A549 (cell line): ENCODE results near the gene MEF2A. TPM values are rescaled to one million over a fixed set of nuclear protein-coding genes. Genes with fewer than 3 reads are reported as not detected.

ENCODE experiments used
- ATAC-seq, 2 experiments: fragments of 200-7000 bp in 1 of 2; fragments of >200 bp in 1 of 2; cut with Nextera tagmentation in 1 of 2; cut with Tn5 transposase in 1 of 2; 3 replicates each; pipeline versions ENCODE4 v1.8.0 to v1.9.1; 2018 to 2020; ENCODE audit warnings: mild to moderate bottlenecking in 1 of 2, moderate library complexity in 1 of 2
- CTCF ChIA-PET: fragments of 300-600 bp; sonication (Branson Sonifier 250); formaldehyde crosslinking; extraction: SDS; loops from one replicate; lab custom pipeline; 2021; ENCODE audit warnings: antibody characterized with exemption, inconsistent platforms; lab: Yijun Ruan, JAX
- POLR2A ChIA-PET: fragments of 350-600 bp; formaldehyde crosslinking; extraction: SDS; loops from one replicate; lab custom pipeline; 2021; ENCODE audit warnings: antibody characterized with exemption, inconsistent platforms; lab: Yijun Ruan, JAX
- DNase-seq, 2 experiments: peaks; one replicate each; pipeline versions ENCODE4 v3.0.0 to v3.0.0-alpha.2; 2011 to 2016; ENCODE audit warnings: low read depth in 1 of 2, low spot score in 1 of 2
- FAIRE-seq: peaks from 2 replicates; lab custom pipeline; 2011; peaks lifted over from hg19 to GRCh38; lab: Jason Lieb, UNC
- H3K27ac ChIP-seq, 2 experiments: fragments of >200 bp; sonication (Bioruptor Twin); formaldehyde crosslinking; 3 replicates each; pipeline ENCODE4 v1.5.1; 2016 to 2017
- H3K4me1 ChIP-seq: fragments of >200 bp; sonication (Bioruptor Twin); formaldehyde crosslinking; 3 replicates; pipeline ENCODE4 v1.6.1; 2016
- H3K4me2 ChIP-seq: fragments of >200 bp; sonication (Bioruptor Twin); formaldehyde crosslinking; 3 replicates; pipeline ENCODE4 v1.6.1; 2016
- H3K4me3 ChIP-seq: fragments of >200 bp; sonication (Bioruptor Twin); formaldehyde crosslinking; 3 replicates; pipeline ENCODE4 v1.5.1; 2016
- H3K9me3 ChIP-seq: fragments of >200 bp; sonication (Bioruptor Twin); formaldehyde crosslinking; 3 replicates; pipeline ENCODE4 v1.6.1; 2016
- BHLHE40 ChIP-seq: IDR thresholded peaks from 2 replicates; pipeline ENCODE4 v1.6.1; 2012; ENCODE audit warnings: low read depth, low read length, inconsistent platforms
- CBX8 ChIP-seq: fragments of 200-600 bp; sonication (generic); IDR thresholded peaks from 2 replicates; pipeline ENCODE4 v1.6.1; 2016
- CHD4 ChIP-seq: fragments of 200-600 bp; sonication (generic); IDR thresholded peaks from 2 replicates; pipeline ENCODE4 v1.6.1; 2016; ENCODE audit warnings: antibody characterized with exemption, mild to moderate bottlenecking, borderline replicate concordance
- EHMT2 ChIP-seq: fragments of 200-600 bp; sonication (generic); IDR thresholded peaks from 2 replicates; pipeline ENCODE4 v1.6.1; 2016; ENCODE audit warnings: antibody characterized with exemption, low read depth, mild to moderate bottlenecking, moderate library complexity
- FOXS1 ChIP-seq: fragments of 250-450 bp; sonication (Bioruptor Pico); IDR thresholded peaks from 2 replicates; pipeline ENCODE4 v1.5.0; 2020; ENCODE audit warnings: mild to moderate bottlenecking, moderate library complexity
- MYC ChIP-seq: IDR thresholded peaks from 2 replicates; pipeline ENCODE4 v1.6.1; 2012; ENCODE audit warnings: mild to moderate bottlenecking, inconsistent platforms, low read length, improper control_type of control experiment, borderline replicate concordance
- NFE2L2 ChIP-seq: fragments of 150-350 bp; conservative IDR thresholded peaks from 2 replicates; pipeline ENCODE4 v1.6.1; 2014; ENCODE audit warnings: low read length
- POLR2AphosphoS2 ChIP-seq: conservative IDR thresholded peaks from 2 replicates; pipeline ENCODE4 v1.6.1; 2012; ENCODE audit warnings: low read length, improper control_type of control experiment, inconsistent platforms
- RAD21 ChIP-seq, 2 experiments: fragments of >200 bp in 1 of 2; sonication (Bioruptor Twin) in 1 of 2; formaldehyde crosslinking in 1 of 2; IDR thresholded peaks in 1 of 2; conservative IDR thresholded peaks in 1 of 2; 2 replicates in 1 of 2; 3 replicates in 1 of 2; pipeline ENCODE4 v1.6.1; 2012 to 2018; ENCODE audit warnings: inconsistent platforms in 1 of 2
- RARB ChIP-seq: fragments of 250-450 bp; sonication (Bioruptor Pico); IDR thresholded peaks from 2 replicates; pipeline ENCODE4 v1.8.0; 2021; ENCODE audit warnings: mild to moderate bottlenecking, moderate library complexity
- RFX5 ChIP-seq: fragments of 450-650 bp; IDR thresholded peaks from 2 replicates; pipeline ENCODE4 v1.7.1; 2014; ENCODE audit warnings: antibody characterized with exemption, mild to moderate bottlenecking, moderate library complexity
- RNF2 ChIP-seq: fragments of 200-600 bp; sonication (generic); IDR thresholded peaks from 2 replicates; pipeline ENCODE4 v1.6.1; 2016; ENCODE audit warnings: low read depth, mild to moderate bottlenecking, antibody characterized with exemption, moderate library complexity, borderline replicate concordance
- SMC3 ChIP-seq: fragments of >200 bp; sonication (Bioruptor Twin); formaldehyde crosslinking; IDR thresholded peaks from 3 replicates; pipeline ENCODE4 v1.6.1; 2018; ENCODE audit warnings: inconsistent platforms
- TFCP2L1 ChIP-seq: fragments of 250-450 bp; sonication (Bioruptor Pico); IDR thresholded peaks from 2 replicates; pipeline ENCODE4 v1.5.0; 2021; ENCODE audit warnings: mild to moderate bottlenecking
- ZFP36 ChIP-seq: fragments of 450-650 bp; IDR thresholded peaks from 2 replicates; pipeline ENCODE4 v1.6.1; 2014; ENCODE audit warnings: borderline replicate concordance; ENCODE audit not compliant: partially characterized antibody
- ZSCAN20 ChIP-seq: fragments of 250-450 bp; sonication (Bioruptor Pico); IDR thresholded peaks from 2 replicates; pipeline ENCODE4 v1.8.0; 2022; ENCODE audit warnings: mild to moderate bottlenecking, moderate library complexity
- WGBS: methylation state at CpG from one replicate; pipeline ENCODE4 v1.1.6; 2017; ENCODE audit errors: missing lambda C conversion rate; 5-methylcytosine and 5-hydroxymethylcytosine counted together
- polyA plus RNA-seq, 4 experiments: library from polyadenylated mRNA; depleted of rRNA in 3 of 4; stranded (reverse); fragments of >200 nt; fragmentation: RNase III in 1 of 4; extraction: RNeasy Plus Mini Kit Qiagen cat#74134 plus additional on column Dnase treatment in 1 of 4; gene quantifications; 2 replicates in 3 of 4; 3 replicates in 1 of 4; pipeline ENCODE4 v1.2.3, GENCODE V29; 2011 to 2017
- TF ChIP-seq, protein P1 (sequence below): fragments of 250-450 bp; sonication (Bioruptor Pico); IDR thresholded peaks from 2 replicates; pipeline ENCODE4 v1.5.0; 2020; ENCODE audit warnings: low read depth, mild to moderate bottlenecking, moderate library complexity
- TF ChIP-seq, protein P2 (sequence below): fragments of >200 bp; sonication (Bioruptor Twin); formaldehyde crosslinking; IDR thresholded peaks from 3 replicates; pipeline ENCODE4 v1.6.1; 2016
- TF ChIP-seq, protein P3 (sequence below): fragments of 150-350 bp; IDR thresholded peaks from 2 replicates; pipeline ENCODE4 v1.6.1; 2014; ENCODE audit warnings: low read depth, mild to moderate bottlenecking, low read length
- TF ChIP-seq, protein P4 (sequence below): fragments of 250-450 bp; sonication (Bioruptor Pico); IDR thresholded peaks from 2 replicates; pipeline ENCODE4 v1.5.0; 2021; ENCODE audit warnings: mild to moderate bottlenecking, moderate library complexity, borderline replicate concordance
- TF ChIP-seq, protein P5 (sequence below): IDR thresholded peaks from 2 replicates; pipeline ENCODE4 v1.6.1; 2012

Gene MEF2A
- polyA plus RNA-seq, 2 of the 4 experiments (the other 2 are of a cell fraction): 15.0 to 43.4 TPM

DNA sequence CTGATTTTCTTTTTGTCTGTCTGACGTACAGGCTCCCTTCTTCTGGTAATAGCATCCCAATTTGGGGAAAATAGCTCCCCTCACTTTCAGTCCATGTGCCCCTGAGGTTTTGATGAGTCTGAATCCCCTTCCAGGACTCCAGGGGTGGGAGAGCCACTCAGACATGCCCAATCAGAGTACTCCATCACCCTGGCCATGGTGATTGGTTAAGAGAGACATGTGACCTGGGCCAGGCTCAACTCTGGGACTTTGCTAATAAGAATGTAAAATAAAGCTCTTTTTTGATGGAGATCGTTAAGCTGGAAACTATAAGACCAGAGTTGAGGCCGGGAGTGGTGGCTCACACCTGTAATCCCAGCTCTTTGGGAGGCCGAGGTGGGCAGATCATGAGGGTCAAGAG lies 9.2 kb upstream of the MEF2A start:
- ChIA-PET CTCF (interaction anchor here (0.9 to 1.3 kb wide), 3 partner anchors 10 to 147 kb away, joined by 3 to 5 read pairs (median 3); no protein-coding TSS in a partner anchor), POLR2A (interaction anchor here (1.0 kb wide), 1 partner anchor 9 kb away, joined by 8 read pairs; the partner anchor contains the start of gene MEF2A)
- ATAC-seq (no peak), DNase-seq (no peak), FAIRE-seq (no peak)
- Histone ChIP-seq H3K4me2 (no peak overlapping the region), H3K9me3 (no peaks in the 10 kb centered on the region), H3K4me1 (no peaks in the 10 kb centered on the region), H3K27ac (no peak overlapping the region), H3K4me3 (no peak overlapping the region)
- 79% methylated on average over 4 of the region's 4 CpGs for WGBS
- TF ChIP-seq, protein P1, sequence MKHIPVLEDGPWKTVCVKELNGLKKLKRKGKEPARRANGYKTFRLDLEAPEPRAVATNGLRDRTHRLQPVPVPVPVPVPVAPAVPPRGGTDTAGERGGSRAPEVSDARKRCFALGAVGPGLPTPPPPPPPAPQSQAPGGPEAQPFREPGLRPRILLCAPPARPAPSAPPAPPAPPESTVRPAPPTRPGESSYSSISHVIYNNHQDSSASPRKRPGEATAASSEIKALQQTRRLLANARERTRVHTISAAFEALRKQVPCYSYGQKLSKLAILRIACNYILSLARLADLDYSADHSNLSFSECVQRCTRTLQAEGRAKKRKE: no peak
- no peak for TF ChIP-seq RARB (CRISPR knock-in tag)
- TF ChIP-seq MYC: no peak
- no peak for TF ChIP-seq CHD4
- no peak for TF ChIP-seq FOXS1 (CRISPR knock-in tag)
- no peak for TF ChIP-seq CBX8
- TF ChIP-seq NFE2L2: no peak
- TF ChIP-seq BHLHE40: no peak
- no peak for TF ChIP-seq ZFP36
- TF ChIP-seq ZSCAN20: no peak
- no peak for TF ChIP-seq RAD21 (conservative IDR thresholded peaks at IDR 0.05 in 1 of 2, IDR thresholded peaks at IDR 0.05 in 1 of 2)
- TF ChIP-seq RNF2: no peak
- TF ChIP-seq EHMT2: no peak
- no peak for TF ChIP-seq TFCP2L1 (CRISPR knock-in tag)

DNA sequence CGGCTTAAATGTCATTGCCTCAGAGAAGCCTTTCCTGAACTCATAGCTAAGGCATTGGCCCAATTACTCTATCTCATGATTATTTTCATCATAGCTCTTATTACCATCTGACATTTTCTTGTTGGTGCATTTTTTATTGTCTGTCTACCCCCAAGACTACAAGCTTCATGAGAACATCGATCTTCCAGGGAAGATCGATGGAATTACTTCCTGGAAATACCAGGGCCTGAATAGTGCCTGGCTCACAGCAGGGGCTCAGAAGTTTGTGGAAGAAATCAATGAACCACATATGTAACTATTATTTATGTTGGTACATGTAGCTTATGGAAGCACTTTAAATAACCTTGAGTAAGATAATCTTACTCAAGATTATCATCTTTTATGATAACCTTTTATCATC lies 7.7 kb upstream of the MEF2A start:
- H3K4me2 ChIP-seq: no peak overlapping the region
- DNase-seq: no peak
- CTCF ChIA-PET: interaction anchor here (0.8 to 1.0 kb wide), 2 partner anchors 14 to 108 kb away, joined by 3 read pairs; no protein-coding TSS in a partner anchor
- H3K4me3 ChIP-seq: no peak overlapping the region
- no peaks in the 10 kb centered on the region for H3K4me1 ChIP-seq
- 91% methylated on average over 3 of the region's 3 CpGs for WGBS
- H3K27ac ChIP-seq: no peak overlapping the region
- no peak for TF ChIP-seq RFX5
- TF ChIP-seq SMC3: no peak
- TF ChIP-seq, protein P2, sequence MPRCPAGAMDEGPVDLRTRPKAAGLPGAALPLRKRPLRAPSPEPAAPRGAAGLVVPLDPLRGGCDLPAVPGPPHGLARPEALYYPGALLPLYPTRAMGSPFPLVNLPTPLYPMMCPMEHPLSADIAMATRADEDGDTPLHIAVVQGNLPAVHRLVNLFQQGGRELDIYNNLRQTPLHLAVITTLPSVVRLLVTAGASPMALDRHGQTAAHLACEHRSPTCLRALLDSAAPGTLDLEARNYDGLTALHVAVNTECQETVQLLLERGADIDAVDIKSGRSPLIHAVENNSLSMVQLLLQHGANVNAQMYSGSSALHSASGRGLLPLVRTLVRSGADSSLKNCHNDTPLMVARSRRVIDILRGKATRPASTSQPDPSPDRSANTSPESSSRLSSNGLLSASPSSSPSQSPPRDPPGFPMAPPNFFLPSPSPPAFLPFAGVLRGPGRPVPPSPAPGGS: no peak
- TF ChIP-seq, protein P3, sequence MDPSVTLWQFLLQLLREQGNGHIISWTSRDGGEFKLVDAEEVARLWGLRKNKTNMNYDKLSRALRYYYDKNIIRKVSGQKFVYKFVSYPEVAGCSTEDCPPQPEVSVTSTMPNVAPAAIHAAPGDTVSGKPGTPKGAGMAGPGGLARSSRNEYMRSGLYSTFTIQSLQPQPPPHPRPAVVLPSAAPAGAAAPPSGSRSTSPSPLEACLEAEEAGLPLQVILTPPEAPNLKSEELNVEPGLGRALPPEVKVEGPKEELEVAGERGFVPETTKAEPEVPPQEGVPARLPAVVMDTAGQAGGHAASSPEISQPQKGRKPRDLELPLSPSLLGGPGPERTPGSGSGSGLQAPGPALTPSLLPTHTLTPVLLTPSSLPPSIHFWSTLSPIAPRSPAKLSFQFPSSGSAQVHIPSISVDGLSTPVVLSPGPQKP: no peak
- TF ChIP-seq, protein P4, sequence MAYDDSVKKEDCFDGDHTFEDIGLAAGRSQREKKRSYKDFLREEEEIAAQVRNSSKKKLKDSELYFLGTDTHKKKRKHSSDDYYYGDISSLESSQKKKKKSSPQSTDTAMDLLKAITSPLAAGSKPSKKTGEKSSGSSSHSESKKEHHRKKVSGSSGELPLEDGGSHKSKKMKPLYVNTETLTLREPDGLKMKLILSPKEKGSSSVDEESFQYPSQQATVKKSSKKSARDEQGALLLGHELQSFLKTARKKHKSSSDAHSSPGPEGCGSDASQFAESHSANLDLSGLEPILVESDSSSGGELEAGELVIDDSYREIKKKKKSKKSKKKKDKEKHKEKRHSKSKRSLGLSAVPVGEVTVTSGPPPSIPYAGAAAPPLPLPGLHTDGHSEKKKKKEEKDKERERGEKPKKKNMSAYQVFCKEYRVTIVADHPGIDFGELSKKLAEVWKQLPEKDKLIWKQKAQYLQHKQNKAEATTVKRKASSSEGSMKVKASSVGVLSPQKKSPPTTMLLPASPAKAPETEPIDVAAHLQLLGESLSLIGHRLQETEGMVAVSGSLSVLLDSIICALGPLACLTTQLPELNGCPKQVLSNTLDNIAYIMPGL (CRISPR knock-in tag): no peak
- TF ChIP-seq, protein P5, sequence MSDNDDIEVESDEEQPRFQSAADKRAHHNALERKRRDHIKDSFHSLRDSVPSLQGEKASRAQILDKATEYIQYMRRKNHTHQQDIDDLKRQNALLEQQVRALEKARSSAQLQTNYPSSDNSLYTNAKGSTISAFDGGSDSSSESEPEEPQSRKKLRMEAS: no peak
- no peak for TF ChIP-seq POLR2AphosphoS2
- no peaks in the 10 kb centered on the region for H3K9me3 ChIP-seq
- FAIRE-seq: no peak
- POLR2A ChIA-PET: no interaction called here
- no peak for ATAC-seq
